ENCODE data around the gene FLII. TPM values are rescaled to one million over a fixed set of nuclear protein-coding genes. Genes with fewer than 3 reads are reported as not detected.

FLII gene
- total RNA-seq, 1 donor from 2014 or later, result 425 TPM

DNA sequence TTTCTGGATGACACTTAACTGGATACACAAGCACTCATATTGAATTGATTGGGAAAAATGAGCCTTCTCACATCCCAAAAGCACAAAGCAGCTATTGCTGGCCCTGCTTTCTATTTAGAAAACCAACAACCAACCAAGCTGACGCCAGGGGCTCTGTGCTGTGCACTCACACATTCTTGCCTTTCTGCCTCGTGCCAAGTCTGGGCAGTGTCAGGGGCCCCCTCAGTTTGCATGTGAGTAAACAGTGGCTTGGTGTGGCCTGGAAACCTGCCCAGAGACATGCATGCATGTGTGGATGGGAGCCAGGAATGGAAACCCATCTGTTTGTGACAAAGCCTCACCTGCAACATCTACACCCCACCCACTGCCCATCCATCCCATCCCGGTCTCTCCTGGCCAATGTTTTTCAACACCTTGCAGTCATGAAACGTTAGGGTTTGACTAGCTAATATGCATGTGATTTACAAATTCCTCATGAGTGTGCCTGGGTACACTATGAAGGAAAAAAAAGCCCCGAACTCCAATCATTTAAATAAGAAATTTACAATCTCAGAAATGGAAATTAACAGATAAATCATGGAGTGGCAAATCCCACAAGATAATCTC lies 22.3 kb upstream of the FLII start:
- no peak for DNase-seq (ENCODE audit: low read depth)
- no peak for TF ChIP-seq CTCF (conservative IDR thresholded peaks at IDR 0.05; ENCODE audit: low read depth, low read length)
- H3K4me3 ChIP-seq (ENCODE audit: low read depth, low read length), result no peak overlapping the region

DNA sequence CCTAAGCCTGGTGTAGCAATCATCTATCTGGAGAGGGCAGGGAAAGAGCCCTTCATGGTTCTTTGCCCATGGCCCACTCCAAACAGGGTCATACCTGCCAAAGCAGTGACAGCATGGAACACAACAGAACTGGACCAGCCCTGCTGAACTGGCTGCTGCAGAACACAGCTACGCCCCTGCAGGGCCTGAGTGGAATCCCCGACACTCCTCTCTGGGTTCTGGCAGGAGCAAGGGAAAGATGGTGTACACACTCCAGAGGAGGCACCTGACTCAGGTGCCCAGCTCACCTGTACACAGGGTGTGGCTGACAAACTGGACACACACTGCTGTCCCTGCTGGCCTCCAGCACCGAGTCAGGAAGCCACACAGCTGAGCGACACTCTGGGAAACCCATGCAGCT lies 21.7 kb upstream of the FLII start:
- no peak for DNase-seq (ENCODE audit: low read depth)
- TF ChIP-seq CTCF (conservative IDR thresholded peaks at IDR 0.05; ENCODE audit: low read depth, low read length), result no peak
- no peak overlapping the region for H3K4me3 ChIP-seq (ENCODE audit: low read depth, low read length)

DNA sequence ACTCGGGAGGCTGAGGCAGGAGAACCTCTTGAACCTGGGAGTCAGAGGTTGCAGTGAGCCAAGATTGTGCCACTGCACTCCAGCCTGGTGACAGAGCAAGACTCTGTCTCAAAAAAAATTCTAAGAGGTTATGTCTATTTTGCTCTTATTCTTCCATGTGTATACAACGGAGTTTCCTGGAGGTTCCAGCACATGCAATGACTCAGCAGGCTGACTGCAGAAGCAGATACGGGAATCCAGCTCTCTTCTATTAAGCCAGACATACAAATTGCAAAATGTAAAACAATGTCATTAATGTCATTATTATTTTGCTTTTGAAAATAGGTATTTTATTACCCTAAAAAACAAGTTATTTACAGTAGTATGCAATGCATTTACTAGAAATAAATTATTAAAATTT lies 20.3 kb upstream of the FLII start:
- no peak for TF ChIP-seq CTCF (conservative IDR thresholded peaks at IDR 0.05; ENCODE audit: low read depth, low read length)
- DNase-seq (ENCODE audit: low read depth), result no peak
- no peak overlapping the region for H3K4me3 ChIP-seq (ENCODE audit: low read depth, low read length)

- no peak for DNase-seq (ENCODE audit: low read depth)
- no peak for TF ChIP-seq CTCF (conservative IDR thresholded peaks at IDR 0.05; ENCODE audit: low read depth, low read length)
- no peak overlapping the region for H3K4me3 ChIP-seq (ENCODE audit: low read depth, low read length)
Observed at GRCh38 chr17:18277076-18277475, 18.5 kb upstream of the FLII start.

GRCh38 chr17:18270046-18270931 lies 11.8 kb upstream of the FLII start:
- H3K4me3 ChIP-seq (ENCODE audit: low read depth, low read length), result no peak overlapping the region
- no peak for TF ChIP-seq CTCF (conservative IDR thresholded peaks at IDR 0.05; ENCODE audit: low read depth, low read length)
- no peak for DNase-seq (ENCODE audit: low read depth)

GRCh38 chr17:18267927-18268711 lies 9.6 kb upstream of the FLII start:
- no peak for TF ChIP-seq CTCF (conservative IDR thresholded peaks at IDR 0.05; ENCODE audit: low read depth, low read length)
- DNase-seq (ENCODE audit: low read depth), result no peak

More at GRCh38 chr17:18267927-18268711, 9.6 kb upstream of the FLII start:
- no peak overlapping the region for H3K4me3 ChIP-seq (ENCODE audit: low read depth, low read length)

All from epithelial cell of proximal tubule (primary cell).